Measurements from ENCODE around the gene MTHFD1. TPM values are rescaled to one million over a fixed set of nuclear protein-coding genes. Genes with fewer than 3 reads are reported as not detected.
A peak's percentile ranks its signal among the peaks of the same experiment; 100 is the strongest.

MTHFD1 gene
- total RNA-seq, 1 experiment from 2014 or later = 226 TPM

- no peak for TF ChIP-seq AR (CRISPR knock-in tag; IDR thresholded peaks at IDR 0.05)
- no peak for TF ChIP-seq JAZF1 (CRISPR knock-in tag; IDR thresholded peaks at IDR 0.05)
- no peak; the same call in 1 of the 2 replicates for TF ChIP-seq FOXP1 (CRISPR knock-in tag; IDR thresholded peaks at IDR 0.05; ENCODE audit: borderline replicate concordance)
- TF ChIP-seq ATF3 (CRISPR knock-in tag; conservative IDR thresholded peaks at IDR 0.05) = no peak
- no peak for TF ChIP-seq MLX (CRISPR knock-in tag; IDR thresholded peaks at IDR 0.05)
- TF ChIP-seq, protein P1, sequence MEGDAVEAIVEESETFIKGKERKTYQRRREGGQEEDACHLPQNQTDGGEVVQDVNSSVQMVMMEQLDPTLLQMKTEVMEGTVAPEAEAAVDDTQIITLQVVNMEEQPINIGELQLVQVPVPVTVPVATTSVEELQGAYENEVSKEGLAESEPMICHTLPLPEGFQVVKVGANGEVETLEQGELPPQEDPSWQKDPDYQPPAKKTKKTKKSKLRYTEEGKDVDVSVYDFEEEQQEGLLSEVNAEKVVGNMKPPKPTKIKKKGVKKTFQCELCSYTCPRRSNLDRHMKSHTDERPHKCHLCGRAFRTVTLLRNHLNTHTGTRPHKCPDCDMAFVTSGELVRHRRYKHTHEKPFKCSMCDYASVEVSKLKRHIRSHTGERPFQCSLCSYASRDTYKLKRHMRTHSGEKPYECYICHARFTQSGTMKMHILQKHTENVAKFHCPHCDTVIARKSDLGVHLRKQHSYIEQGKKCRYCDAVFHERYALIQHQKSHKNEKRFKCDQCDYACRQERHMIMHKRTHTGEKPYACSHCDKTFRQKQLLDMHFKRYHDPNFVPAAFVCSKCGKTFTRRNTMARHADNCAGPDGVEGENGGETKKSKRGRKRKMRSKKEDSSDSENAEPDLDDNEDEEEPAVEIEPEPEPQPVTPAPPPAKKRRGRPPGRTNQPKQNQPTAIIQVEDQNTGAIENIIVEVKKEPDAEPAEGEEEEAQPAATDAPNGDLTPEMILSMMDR (IDR thresholded peaks at IDR 0.05) = no peak
- TF ChIP-seq NFYB (CRISPR knock-in tag; conservative IDR thresholded peaks at IDR 0.05; ENCODE audit: low read depth) = peak; percentile 82
- no peak for TF ChIP-seq HMGA2 (CRISPR knock-in tag; IDR thresholded peaks at IDR 0.05)
- no peak for TF ChIP-seq TEAD1 (CRISPR knock-in tag; IDR thresholded peaks at IDR 0.05)
- peak; percentile 69 for TF ChIP-seq ZNF423 (CRISPR knock-in tag; IDR thresholded peaks at IDR 0.05)
- TF ChIP-seq, protein P2, sequence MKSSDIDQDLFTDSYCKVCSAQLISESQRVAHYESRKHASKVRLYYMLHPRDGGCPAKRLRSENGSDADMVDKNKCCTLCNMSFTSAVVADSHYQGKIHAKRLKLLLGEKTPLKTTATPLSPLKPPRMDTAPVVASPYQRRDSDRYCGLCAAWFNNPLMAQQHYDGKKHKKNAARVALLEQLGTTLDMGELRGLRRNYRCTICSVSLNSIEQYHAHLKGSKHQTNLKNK (CRISPR knock-in tag; IDR thresholded peaks at IDR 0.05) = no peak
- 0 out of 2 replicates have a peak, but pooled peaks have one; percentile 13 for TF ChIP-seq FOXP4 (CRISPR knock-in tag; IDR thresholded peaks at IDR 0.05)
- TF ChIP-seq ZNF121 (CRISPR knock-in tag; IDR thresholded peaks at IDR 0.05) = no peak
- TF ChIP-seq PRDM15 (CRISPR knock-in tag; IDR thresholded peaks at IDR 0.05) = peak; percentile 64
- TF ChIP-seq FOXK1 (CRISPR knock-in tag; IDR thresholded peaks at IDR 0.05) = no peak
- TF ChIP-seq NFATC4 (CRISPR knock-in tag; IDR thresholded peaks at IDR 0.05) = no peak
- TF ChIP-seq GABPB1 (CRISPR knock-in tag; IDR thresholded peaks at IDR 0.05) = no peak
- 0 out of 2 replicates have a peak, but pooled peaks have one; percentile 53 for TF ChIP-seq KAT7 (CRISPR knock-in tag; IDR thresholded peaks at IDR 0.05; ENCODE audit: borderline replicate concordance)
- TF ChIP-seq EMX1 (CRISPR knock-in tag; IDR thresholded peaks at IDR 0.05) = no peak
- peak; percentile 73 for TF ChIP-seq SP1 (CRISPR knock-in tag; conservative IDR thresholded peaks at IDR 0.05)
- no peak for TF ChIP-seq PRRX2 (CRISPR knock-in tag; IDR thresholded peaks at IDR 0.05)
- no peak for TF ChIP-seq HMGXB4 (CRISPR knock-in tag; IDR thresholded peaks at IDR 0.05)
- no peak for TF ChIP-seq NR2C2 (CRISPR knock-in tag; IDR thresholded peaks at IDR 0.05)
- TF ChIP-seq TEAD4 (CRISPR knock-in tag; IDR thresholded peaks at IDR 0.05) = no peak
- no peak for TF ChIP-seq ZBTB21 (CRISPR knock-in tag; IDR thresholded peaks at IDR 0.05; ENCODE audit: borderline replicate concordance)
Observed at GRCh38 chr14:64465191-64465822, 77.2 kb downstream of the MTHFD1 start, which contains the start of gene AKAP5 (continued).
